Cerebellar nuclear complex (tissue), 1 donor: ENCODE data around the gene RIIAD1.
A peak's percentile ranks its signal among the peaks of the same experiment; 100 is the strongest.
"Not testable (repeated sequence)": the region's sequence is repeated elsewhere in the genome, so short reads cannot be mapped to it uniquely, and the experiment has no call there.

ENCODE experiments used
- DNase-seq, 2 experiments: peaks; one replicate each; lab custom pipeline; 2025; lab: John Stamatoyannopoulos, UW

RIIAD1 gene

GRCh38 chr1:151720974-151721787 is at the start of gene RIIAD1:
Gene RIIAD1 (plus strand): TSS chr1:151721522. CDS start chr1:151721537, 15 bp downstream.
- DNase-seq: no peak

DNA sequence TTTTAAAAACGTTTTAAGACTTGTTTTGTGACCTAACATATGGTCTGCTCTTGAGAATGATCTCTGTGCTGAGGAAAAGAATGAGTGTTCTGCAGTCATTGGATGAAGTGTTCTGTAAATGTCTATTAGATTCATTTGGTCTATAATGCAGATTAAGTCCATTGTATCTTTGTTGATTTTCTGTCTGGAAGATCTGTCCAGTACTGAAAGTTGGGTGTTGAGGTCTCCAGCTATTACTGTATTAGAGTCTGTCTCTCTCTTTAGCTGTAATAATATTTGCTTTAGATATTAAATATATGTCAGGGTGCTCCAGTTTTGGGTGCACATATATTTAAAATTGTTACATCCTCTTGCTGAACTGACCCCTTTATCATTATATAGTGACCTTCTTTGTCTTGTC is 47.9 kb upstream of the RIIAD1 start:
- DNase-seq: no peak

DNA sequence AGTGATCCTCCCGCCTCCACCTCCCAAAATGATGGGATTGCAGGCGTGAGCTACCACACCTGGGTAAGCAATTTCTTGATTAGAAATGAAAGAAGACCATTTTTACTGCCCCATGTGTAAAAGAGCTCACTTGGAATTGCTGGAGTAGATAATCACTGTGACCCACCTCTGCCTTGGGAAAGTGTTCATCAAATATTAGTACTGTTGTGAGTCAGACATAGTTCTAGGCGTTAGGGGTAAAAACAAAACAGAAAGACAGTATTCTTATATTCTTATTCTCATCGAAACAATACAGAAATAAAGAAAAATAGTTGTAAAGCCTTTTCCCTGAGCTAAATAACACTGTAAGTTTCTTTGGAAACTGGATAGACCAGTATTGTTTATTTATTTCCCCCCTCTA is 40.9 kb upstream of the RIIAD1 start:
- DNase-seq: no peak

DNA sequence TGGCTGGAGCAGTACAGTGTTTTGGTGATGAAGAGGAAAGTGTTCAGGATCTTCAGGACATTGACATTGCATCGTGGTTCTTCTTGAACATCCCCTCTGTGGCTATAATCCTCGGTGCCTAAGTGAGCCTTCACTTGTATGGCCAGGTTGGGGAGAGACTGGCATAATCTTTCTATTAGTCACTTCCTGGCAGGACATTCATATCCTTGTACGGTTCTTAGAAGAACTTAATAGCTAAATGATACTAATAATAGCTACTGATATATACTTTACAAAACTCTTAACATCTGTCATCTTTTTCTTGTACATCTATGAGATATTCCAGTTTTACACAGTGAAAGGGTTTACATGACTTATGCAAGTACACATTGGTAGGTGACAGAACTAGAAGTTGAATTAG is 40.5 kb upstream of the RIIAD1 start:
- DNase-seq: no peak

GRCh38 chr1:151681923-151682322 is 39.4 kb upstream of the RIIAD1 start:
- no peak for DNase-seq

GRCh38 chr1:151682901-151683300 is 38.4 kb upstream of the RIIAD1 start:
- DNase-seq: not testable (repeated sequence)

GRCh38 chr1:151684128-151684527 is 37.2 kb upstream of the RIIAD1 start:
- DNase-seq: no peak

DNA sequence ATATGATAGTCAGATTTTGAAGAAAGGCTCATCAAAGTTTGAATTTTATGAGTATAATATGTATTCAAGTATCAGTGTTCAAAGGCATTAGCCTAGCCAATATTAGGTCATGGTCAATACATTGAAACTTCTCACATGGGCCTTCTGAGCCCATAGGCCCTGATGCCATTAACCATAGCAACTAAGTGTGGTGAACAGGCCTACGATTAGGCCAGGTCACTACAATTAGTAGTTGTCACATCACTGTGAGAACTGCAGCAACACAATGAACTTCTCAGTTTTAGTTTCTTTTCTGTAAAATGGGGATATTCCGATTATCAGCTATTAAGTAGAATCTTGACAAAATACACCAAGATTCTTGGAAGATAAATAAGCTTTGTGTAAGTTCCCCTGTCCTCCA is 34.8 kb upstream of the RIIAD1 start:
- no peak for DNase-seq

DNA sequence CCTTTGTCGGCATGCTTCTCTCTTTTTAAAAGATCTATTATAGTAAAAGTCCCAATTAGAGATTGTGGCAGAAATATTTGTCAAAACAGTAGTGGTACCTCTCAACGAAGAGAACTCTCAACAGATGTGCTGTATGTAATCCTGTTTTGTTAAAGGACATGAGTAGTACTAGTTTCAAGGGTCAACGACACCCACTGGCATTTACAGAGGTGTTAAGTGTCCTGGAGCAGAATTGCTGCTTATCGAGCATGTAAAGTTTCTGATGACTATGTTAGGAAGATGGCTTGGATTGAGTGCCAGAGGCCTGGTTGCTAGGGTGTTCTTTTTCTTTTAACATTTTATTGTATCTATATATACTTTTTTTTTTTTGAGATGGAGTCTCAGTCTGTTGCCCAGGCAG is 31.8 kb upstream of the RIIAD1 start:
- DNase-seq: no peak

GRCh38 chr1:151692226-151692625 is 29.1 kb upstream of the RIIAD1 start:
- no peak for DNase-seq

DNA sequence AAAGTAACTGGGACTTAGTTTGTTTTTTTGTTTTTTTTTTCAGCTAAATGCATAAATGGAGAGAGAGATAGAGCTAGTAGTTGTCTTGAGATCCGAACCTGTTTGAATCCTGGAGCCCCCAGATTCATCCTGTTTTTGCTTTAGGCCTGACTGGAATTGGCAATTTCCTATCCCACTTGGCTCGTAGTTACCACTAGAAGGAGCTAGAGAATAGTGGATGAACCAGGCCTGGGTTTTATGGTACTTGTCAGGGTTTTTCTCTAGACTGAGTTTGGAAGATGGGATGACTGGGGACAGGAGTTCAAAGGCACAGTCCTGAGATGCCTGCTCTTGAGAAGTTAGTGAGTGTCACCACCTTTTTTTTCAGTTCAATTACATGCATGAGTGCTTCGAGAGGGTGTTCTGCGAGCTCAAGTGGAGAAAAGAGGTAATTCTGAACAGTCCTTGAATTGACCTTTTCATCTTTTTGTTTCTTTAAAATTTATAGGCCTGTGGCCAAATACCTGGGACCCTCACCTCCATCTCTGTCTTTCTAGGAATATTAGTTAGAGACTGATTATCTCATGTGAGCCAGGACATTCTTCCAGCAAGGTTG is 28.2 kb upstream of the RIIAD1 start:
- DNase-seq: peak in 1 of 2 experiments; percentile 39

GRCh38 chr1:151701515-151701914 is 19.8 kb upstream of the RIIAD1 start:
- DNase-seq: no peak

DNA sequence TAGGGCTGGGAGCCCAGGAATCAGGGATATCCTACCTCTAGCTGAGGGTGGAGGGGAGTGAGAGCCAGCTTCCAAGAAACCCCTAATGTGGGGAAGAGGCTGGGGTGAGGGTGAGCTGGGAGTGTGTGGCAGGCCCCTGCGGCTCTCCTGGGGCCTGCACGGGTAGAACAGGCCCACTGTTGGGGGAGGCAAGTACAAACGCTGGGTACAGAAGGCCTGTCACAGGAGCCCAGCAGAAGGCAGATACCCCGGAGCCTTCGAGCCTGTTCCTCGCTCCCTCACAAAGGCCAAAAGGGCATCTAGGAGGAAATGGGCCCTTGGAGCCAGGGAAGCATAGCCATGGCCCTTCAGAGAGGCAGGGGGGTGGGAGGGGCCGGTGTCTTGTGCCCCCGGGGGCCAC is 18.4 kb upstream of the RIIAD1 start:
- DNase-seq: no peak

GRCh38 chr1:151703813-151704212 is 17.5 kb upstream of the RIIAD1 start:
- no peak for DNase-seq

- no peak for DNase-seq
These were observed 17.1 kb upstream of the RIIAD1 start for GRCh38 chr1:151704246-151704645.

DNA sequence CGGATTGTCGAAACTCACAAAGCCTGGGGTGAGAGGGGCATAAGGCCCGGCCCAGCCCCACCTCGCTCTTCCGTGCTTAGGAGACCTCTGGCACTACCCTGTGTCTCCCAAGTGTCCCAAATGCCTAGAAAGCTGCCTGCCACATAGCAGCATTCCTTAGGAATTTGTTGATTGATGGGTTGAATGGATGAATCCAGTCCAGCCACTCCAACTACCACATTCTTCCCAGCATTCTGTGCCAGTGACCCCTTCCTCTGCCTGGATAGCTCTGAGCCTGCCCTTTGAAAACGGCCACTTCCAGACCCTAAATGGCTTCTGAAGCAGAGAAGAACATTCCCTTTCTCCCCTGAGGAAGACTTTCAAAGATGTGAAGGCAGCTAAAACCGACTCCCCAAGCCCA is 16.2 kb upstream of the RIIAD1 start:
- DNase-seq: no peak

DNA sequence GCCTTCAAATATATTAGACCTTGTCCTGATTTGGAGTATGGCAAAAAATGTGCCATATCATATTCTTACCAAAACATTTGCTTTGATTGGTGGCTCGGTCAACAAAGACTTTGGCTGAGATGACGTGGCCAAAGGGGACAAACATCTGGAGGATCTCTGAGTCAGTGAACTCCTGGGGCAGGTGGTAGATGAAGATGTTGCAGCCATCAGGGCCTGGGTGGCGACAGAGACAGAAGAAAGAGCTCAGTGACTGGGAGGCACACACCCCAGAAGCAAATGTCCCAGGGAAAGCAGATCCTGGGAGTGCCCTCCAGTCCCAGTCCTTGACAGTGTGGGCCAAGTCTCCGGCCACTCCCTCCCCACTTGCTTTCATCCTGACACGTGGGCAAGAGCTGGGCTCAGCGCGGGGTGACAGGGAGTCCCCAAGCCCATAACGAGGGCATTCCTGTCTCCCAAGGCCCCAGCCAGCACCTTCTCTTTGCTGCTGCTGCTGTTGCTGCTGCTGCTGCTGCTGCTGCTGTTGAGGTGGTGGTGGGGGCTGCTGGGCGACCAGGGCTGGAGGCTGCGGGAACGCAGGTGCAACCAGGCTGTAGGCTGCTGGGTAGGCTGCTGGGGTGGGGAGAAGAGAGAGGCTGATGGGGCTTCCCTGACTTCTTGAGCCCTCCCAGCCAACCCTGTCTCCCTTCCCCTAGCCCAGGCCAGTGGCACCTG is 15.4 kb upstream of the RIIAD1 start:
- DNase-seq: no peak

GRCh38 chr1:151706464-151707415 is 14.6 kb upstream of the RIIAD1 start:
- no peak for DNase-seq

- no peak for DNase-seq
These were observed 13.7 kb upstream of the RIIAD1 start for GRCh38 chr1:151707541-151708065.

DNA sequence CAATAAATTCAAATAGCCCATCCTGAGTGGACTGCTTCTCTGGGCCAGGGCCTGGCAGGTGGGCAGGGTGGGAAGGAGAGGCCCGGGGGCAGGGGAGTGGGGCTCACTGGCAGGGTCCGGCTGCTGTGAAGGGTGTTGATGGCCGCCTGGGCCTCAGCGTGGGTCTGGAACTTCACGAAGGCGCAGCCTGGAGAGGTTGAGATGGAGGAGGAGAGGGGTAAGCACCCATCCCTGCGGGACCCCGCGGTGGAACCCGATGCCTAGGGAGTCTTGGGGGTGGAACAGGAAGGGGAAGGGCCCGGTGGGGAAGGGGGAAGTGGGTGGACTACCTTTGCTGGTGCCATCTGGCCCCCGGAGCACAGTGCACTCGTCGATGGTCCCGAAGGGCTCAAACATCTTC is 12.4 kb upstream of the RIIAD1 start:
- no peak for DNase-seq

- DNase-seq: peak; percentile 29 to 33
These were observed 11.0 kb upstream of the RIIAD1 start for GRCh38 chr1:151710187-151710840.
